Measurements from ENCODE around the gene ARPC5.

- TF ChIP-seq CTCF (IDR thresholded peaks at IDR 0.05; ENCODE audit: poor library complexity) (no peak), EZH2phosphoT487 (IDR thresholded peaks at IDR 0.05; ENCODE audit: low read depth, severe bottlenecking, unreplicated experiment) (no peak)
These were observed 40.0 kb downstream of the ARPC5 start for GRCh38 chr1:183595537-183595936.

Data from hepatocyte (in vitro differentiated cells).